ENCODE results near the gene ARFIP1.

ARFIP1 gene

GRCh38 chr4:152901205-152901604 lies 121.5 kb downstream of the ARFIP1 start:
- DNase-seq (ENCODE audit: low read depth) = peak; percentile 26
- H3K4me3 ChIP-seq (replicated peaks; ENCODE audit: low read depth, low read length) = no peak overlapping the region

GRCh38 chr4:152903658-152904057 lies 123.9 kb downstream of the ARFIP1 start:
- H3K4me3 ChIP-seq (replicated peaks; ENCODE audit: low read depth, low read length) = no peak overlapping the region
- DNase-seq (ENCODE audit: low read depth) = no peak
- no peak for TF ChIP-seq CTCF (IDR thresholded peaks at IDR 0.05; ENCODE audit: low read length, missing control alignments)

More at GRCh38 chr4:152901205-152901604, 121.5 kb downstream of the ARFIP1 start:
- TF ChIP-seq CTCF (IDR thresholded peaks at IDR 0.05; ENCODE audit: low read length, missing control alignments) = no peak

- no peak for DNase-seq (ENCODE audit: low read depth)
- TF ChIP-seq CTCF (IDR thresholded peaks at IDR 0.05; ENCODE audit: low read length, missing control alignments) = no peak
- no peak overlapping the region for H3K4me3 ChIP-seq (replicated peaks; ENCODE audit: low read depth, low read length)
Measured at GRCh38 chr4:152909901-152910300, 130.1 kb downstream of the ARFIP1 start.

- TF ChIP-seq CTCF (IDR thresholded peaks at IDR 0.05; ENCODE audit: low read length, missing control alignments) = no peak
- H3K4me3 ChIP-seq (replicated peaks; ENCODE audit: low read depth, low read length) = no peak overlapping the region
- DNase-seq (ENCODE audit: low read depth) = no peak
Measured at GRCh38 chr4:152910521-152910920, 130.8 kb downstream of the ARFIP1 start.

GRCh38 chr4:152917543-152918395 lies 138.0 kb downstream of the ARFIP1 start:
- no peak overlapping the region for H3K4me3 ChIP-seq (replicated peaks; ENCODE audit: low read depth, low read length)
- no peak for DNase-seq (ENCODE audit: low read depth)
- no peak for TF ChIP-seq CTCF (IDR thresholded peaks at IDR 0.05; ENCODE audit: low read length, missing control alignments)

GRCh38 chr4:152919826-152920225 lies 140.1 kb downstream of the ARFIP1 start:
- TF ChIP-seq CTCF (IDR thresholded peaks at IDR 0.05; ENCODE audit: low read length, missing control alignments) = no peak
- DNase-seq (ENCODE audit: low read depth) = no peak
- H3K4me3 ChIP-seq (replicated peaks; ENCODE audit: low read depth, low read length) = no peak overlapping the region

GRCh38 chr4:152920768-152921167 lies 141.0 kb downstream of the ARFIP1 start:
- DNase-seq (ENCODE audit: low read depth) = no peak
- no peak overlapping the region for H3K4me3 ChIP-seq (replicated peaks; ENCODE audit: low read depth, low read length)
- TF ChIP-seq CTCF (IDR thresholded peaks at IDR 0.05; ENCODE audit: low read length, missing control alignments) = no peak
